Measurements from ENCODE around the gene IPMK.

The IPMK gene

DNA sequence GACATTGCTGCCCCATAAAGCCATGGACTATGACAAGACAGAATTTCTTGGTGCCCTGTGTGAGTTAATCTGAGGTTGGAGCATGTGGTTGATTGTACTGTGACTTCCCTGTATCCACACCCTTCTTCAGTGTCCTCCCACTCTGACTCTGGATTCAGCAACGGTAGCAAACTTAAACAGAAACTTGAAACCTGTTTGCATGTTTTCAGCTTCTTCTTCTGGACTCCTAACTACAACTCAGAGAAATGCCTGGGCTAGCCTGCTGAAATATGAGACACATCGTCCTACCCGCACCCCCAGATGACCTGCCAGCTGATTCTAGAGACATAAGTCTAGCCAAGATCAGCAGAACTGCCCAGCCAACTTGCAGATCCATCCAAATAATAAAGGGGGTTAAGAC lies 78.4 kb downstream of the IPMK start:
- Histone ChIP-seq H3K27ac (replicated peaks) (no peak overlapping the region), H3K27me3 (ENCODE audit: insufficient read depth, poor library complexity, severe bottlenecking) (no peaks in the 10 kb centered on the region), H3K4me3 (replicated peaks; ENCODE audit: insufficient read depth, low read length) (no peak overlapping the region)
- no peak for DNase-seq (ENCODE audit: low read depth in 1 of 2, low spot score in 1 of 2)
- TF ChIP-seq CTCF (IDR thresholded peaks at IDR 0.05; ENCODE audit: insufficient read depth, low read length) (no peak), GABPA (IDR thresholded peaks at IDR 0.05; ENCODE audit: low read depth) (no peak)
- TF ChIP-seq, protein P1, sequence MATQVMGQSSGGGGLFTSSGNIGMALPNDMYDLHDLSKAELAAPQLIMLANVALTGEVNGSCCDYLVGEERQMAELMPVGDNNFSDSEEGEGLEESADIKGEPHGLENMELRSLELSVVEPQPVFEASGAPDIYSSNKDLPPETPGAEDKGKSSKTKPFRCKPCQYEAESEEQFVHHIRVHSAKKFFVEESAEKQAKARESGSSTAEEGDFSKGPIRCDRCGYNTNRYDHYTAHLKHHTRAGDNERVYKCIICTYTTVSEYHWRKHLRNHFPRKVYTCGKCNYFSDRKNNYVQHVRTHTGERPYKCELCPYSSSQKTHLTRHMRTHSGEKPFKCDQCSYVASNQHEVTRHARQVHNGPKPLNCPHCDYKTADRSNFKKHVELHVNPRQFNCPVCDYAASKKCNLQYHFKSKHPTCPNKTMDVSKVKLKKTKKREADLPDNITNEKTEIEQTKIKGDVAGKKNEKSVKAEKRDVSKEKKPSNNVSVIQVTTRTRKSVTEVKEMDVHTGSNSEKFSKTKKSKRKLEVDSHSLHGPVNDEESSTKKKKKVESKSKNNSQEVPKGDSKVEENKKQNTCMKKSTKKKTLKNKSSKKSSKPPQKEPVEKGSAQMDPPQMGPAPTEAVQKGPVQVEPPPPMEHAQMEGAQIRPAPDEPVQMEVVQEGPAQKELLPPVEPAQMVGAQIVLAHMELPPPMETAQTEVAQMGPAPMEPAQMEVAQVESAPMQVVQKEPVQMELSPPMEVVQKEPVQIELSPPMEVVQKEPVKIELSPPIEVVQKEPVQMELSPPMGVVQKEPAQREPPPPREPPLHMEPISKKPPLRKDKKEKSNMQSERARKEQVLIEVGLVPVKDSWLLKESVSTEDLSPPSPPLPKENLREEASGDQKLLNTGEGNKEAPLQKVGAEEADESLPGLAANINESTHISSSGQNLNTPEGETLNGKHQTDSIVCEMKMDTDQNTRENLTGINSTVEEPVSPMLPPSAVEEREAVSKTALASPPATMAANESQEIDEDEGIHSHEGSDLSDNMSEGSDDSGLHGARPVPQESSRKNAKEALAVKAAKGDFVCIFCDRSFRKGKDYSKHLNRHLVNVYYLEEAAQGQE (IDR thresholded peaks at IDR 0.05; ENCODE audit: insufficient replicate concordance, low read depth): no peak

DNA sequence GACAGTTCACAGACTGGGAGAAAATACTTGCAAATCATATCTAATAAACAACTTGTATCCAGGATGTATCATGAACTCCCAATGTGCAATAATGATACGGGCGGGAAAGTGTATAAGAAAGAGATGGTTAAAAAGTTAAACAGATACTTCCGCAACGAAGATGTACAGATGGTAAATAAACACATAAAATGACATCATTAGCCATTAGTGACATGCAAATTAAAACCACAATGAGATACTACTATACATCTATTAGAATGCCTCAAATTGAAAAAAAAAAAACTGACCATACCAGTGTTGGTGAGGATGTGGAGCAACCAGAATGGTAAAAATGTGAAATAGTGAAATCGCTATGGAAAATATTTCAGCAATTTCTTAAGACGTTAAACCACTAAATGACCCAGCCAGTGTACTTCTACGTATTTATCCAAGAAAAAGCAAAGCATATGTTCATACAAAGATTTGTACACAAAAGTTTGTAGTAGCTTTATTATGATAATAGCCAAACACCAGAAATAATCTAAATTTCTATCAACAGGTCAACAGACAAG lies 83.5 kb downstream of the IPMK start:
- Histone ChIP-seq H3K27me3 (ENCODE audit: insufficient read depth, poor library complexity, severe bottlenecking) (no peaks in the 10 kb centered on the region), H3K27ac (replicated peaks) (no peak overlapping the region), H3K4me3 (replicated peaks; ENCODE audit: insufficient read depth, low read length) (no peak overlapping the region)
- DNase-seq (ENCODE audit: low read depth in 1 of 2, low spot score in 1 of 2): no peak
- TF ChIP-seq SPI1 (IDR thresholded peaks at IDR 0.05; ENCODE audit: borderline replicate concordance, low read depth): no peak
- no peak for TF ChIP-seq CTCF (IDR thresholded peaks at IDR 0.05; ENCODE audit: insufficient read depth, low read length)
- TF ChIP-seq GABPA (IDR thresholded peaks at IDR 0.05; ENCODE audit: low read depth): no peak
- TF ChIP-seq, protein P1 (IDR thresholded peaks at IDR 0.05; ENCODE audit: insufficient replicate concordance, low read depth): no peak
- no peak for TF ChIP-seq POLR2AphosphoS5 (IDR thresholded peaks at IDR 0.05; ENCODE audit: low read depth)

DNA sequence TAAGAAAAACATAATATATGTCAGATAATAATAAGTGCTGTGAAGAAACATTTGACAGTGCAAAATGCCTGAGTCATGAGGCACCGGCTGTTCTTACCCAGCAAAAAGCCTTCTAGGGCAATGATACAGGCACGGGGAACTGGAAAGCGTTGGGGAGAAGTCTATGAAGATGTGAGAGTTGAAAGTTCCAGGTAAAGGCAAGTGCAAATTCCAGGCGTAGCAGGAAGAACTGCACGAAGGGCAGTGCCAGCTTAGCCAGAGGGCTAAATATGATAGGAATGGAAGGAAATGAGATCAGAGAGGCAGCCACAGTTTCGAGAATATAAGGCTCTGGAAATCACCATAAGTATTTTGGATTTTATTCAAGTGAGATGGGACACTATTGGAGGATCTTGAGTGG lies 87.0 kb downstream of the IPMK start:
- TF ChIP-seq CTCF (IDR thresholded peaks at IDR 0.05; ENCODE audit: insufficient read depth, low read length) (no peak), POLR2AphosphoS5 (IDR thresholded peaks at IDR 0.05; ENCODE audit: low read depth) (no peak), SPI1 (IDR thresholded peaks at IDR 0.05; ENCODE audit: borderline replicate concordance, low read depth) (no peak), GABPA (IDR thresholded peaks at IDR 0.05; ENCODE audit: low read depth) (no peak)
- TF ChIP-seq, protein P1 (IDR thresholded peaks at IDR 0.05; ENCODE audit: insufficient replicate concordance, low read depth): no peak
- H3K4me3 ChIP-seq (replicated peaks; ENCODE audit: insufficient read depth, low read length): no peak overlapping the region
- no peak overlapping the region for H3K27ac ChIP-seq (replicated peaks)
- no peaks in the 10 kb centered on the region for H3K27me3 ChIP-seq (ENCODE audit: insufficient read depth, poor library complexity, severe bottlenecking)
- DNase-seq (ENCODE audit: low read depth in 1 of 2, low spot score in 1 of 2): no peak
